Measurements from ENCODE around the gene DCTN5.

The DCTN5 gene

GRCh38 chr16:23634461-23635036 lies 6.7 kb upstream of the DCTN5 start:
- no peak for DNase-seq (ENCODE audit: low spot score)
- TF ChIP-seq CTCF (IDR thresholded peaks at IDR 0.05; ENCODE audit: extremely low read depth, missing control alignments), result no peak

- TF ChIP-seq CTCF (IDR thresholded peaks at IDR 0.05; ENCODE audit: extremely low read depth, missing control alignments), result no peak
- DNase-seq (ENCODE audit: low spot score), result no peak
Measured at GRCh38 chr16:23635958-23636357, 5.3 kb upstream of the DCTN5 start.

GRCh38 chr16:23640615-23640930 lies 693 bp upstream of the DCTN5 start:
- no peak for TF ChIP-seq CTCF (IDR thresholded peaks at IDR 0.05; ENCODE audit: extremely low read depth, missing control alignments)
- no peak for DNase-seq (ENCODE audit: low spot score)

- no peak for TF ChIP-seq CTCF (IDR thresholded peaks at IDR 0.05; ENCODE audit: extremely low read depth, missing control alignments)
- no peak for DNase-seq (ENCODE audit: low spot score)
Measured at GRCh38 chr16:23642246-23642774, 1.0 kb downstream of the DCTN5 start.

- no peak for DNase-seq (ENCODE audit: low spot score)
- no peak for TF ChIP-seq CTCF (IDR thresholded peaks at IDR 0.05; ENCODE audit: extremely low read depth, missing control alignments)
Measured at GRCh38 chr16:23650674-23651416, 9.6 kb downstream of the DCTN5 start.

GRCh38 chr16:23651943-23652468 lies 10.7 kb downstream of the DCTN5 start:
- DNase-seq (ENCODE audit: low spot score), result no peak

More at GRCh38 chr16:23651943-23652468, 10.7 kb downstream of the DCTN5 start:
- no peak for TF ChIP-seq CTCF (IDR thresholded peaks at IDR 0.05; ENCODE audit: extremely low read depth, missing control alignments)

Data from GM20000 (cell line).